Transverse colon (tissue), 4 donors: ENCODE data around the gene SYNE2. TPM values are rescaled to one million over a fixed set of nuclear protein-coding genes. Genes with fewer than 3 reads are reported as not detected.
A peak's percentile ranks its signal among the peaks of the same experiment; 100 is the strongest.

Source experiments
- DNase-seq: peaks from one replicate; pipeline ENCODE4 v3.0.0-alpha.2; 2019
- H3K27ac ChIP-seq, 4 donors: fragments of 200-600 bp; sonication (generic); 2 replicates each; pipeline ENCODE4 v1.5.1; 2016 to 2018; ENCODE audit warnings: inconsistent platforms in 4 of 4
- H3K27me3 ChIP-seq: fragments of 200-600 bp; sonication (generic); 2 replicates; pipeline ENCODE4 v1.5.1; 2017; ENCODE audit warnings: inconsistent platforms
- H3K36me3 ChIP-seq, 4 donors: fragments of 200-600 bp; sonication (generic); 2 replicates each; pipeline ENCODE4 v1.5.1; 2017 to 2019; ENCODE audit warnings: inconsistent platforms in 4 of 4
- H3K4me1 ChIP-seq, 4 donors: fragments of 200-600 bp; sonication (generic); 2 replicates each; pipeline ENCODE4 v1.5.1; 2017 to 2020; ENCODE audit warnings: inconsistent platforms in 4 of 4
- H3K4me3 ChIP-seq, 4 donors: fragments of 200-600 bp; sonication (generic); 1 replicate in 1 of 4; 2 replicates in 3 of 4; pipeline versions ENCODE4 v1.5.1 to v1.6.1; 2017 to 2019; ENCODE audit warnings: inconsistent platforms in 4 of 4
- H3K9me3 ChIP-seq, 2 donors: fragments of 200-600 bp; sonication (generic); 2 replicates each; pipeline ENCODE4 v1.5.1; 2017 to 2019; ENCODE audit warnings: inconsistent platforms in 2 of 2
- EP300 ChIP-seq: sonication (generic); formaldehyde crosslinking; IDR thresholded peaks from one replicate; pipeline ENCODE4 v1.6.1; 2017; ENCODE audit warnings: antibody characterized with exemption, low read depth
- POLR2A ChIP-seq: fragments of 450-650 bp; IDR thresholded peaks from one replicate; pipeline ENCODE4 v1.6.1; 2016; ENCODE audit warnings: antibody characterized with exemption, mild to moderate bottlenecking, moderate library complexity
- POLR2AphosphoS5 ChIP-seq, 3 donors: sonication (generic); formaldehyde crosslinking; IDR thresholded peaks; one replicate each; pipeline ENCODE4 v1.6.1; 2016; ENCODE audit warnings: antibody characterized with exemption in 3 of 3
- WGBS, 2 donors: methylation state at CpG; one replicate each; pipeline ENCODE4 v1.1.5; 2018; ENCODE audit warnings: low coverage in 1 of 2; 5-methylcytosine and 5-hydroxymethylcytosine counted together
- in situ Hi-C, 4 donors: fragments of 200-750 bp; cut with MboI; loops; one replicate each; pipeline versions ENCODE4 v1.15.0 to v1.15.1; 2017; ENCODE audit warnings: low sequenced_read_pairs in 3 of 4, low pct_ligation_motif_present in 1 of 4, low pct_unique_long_range_greater_than_20kb in 1 of 4
- intact Hi-C: fragments of 100-400 bp; cut with DNase I; formaldehyde crosslinking; loops from one replicate; pipeline ENCODE4 v1.15.1; 2023; ENCODE audit warnings: low total_unique reads
- total RNA-seq, 4 donors: library from RNA; depleted of rRNA; stranded (reverse); fragments of >200 nt; gene quantifications; one replicate each; pipeline ENCODE4 v1.1.0, GENCODE V29; 2016
- TF ChIP-seq, protein P1 (sequence below), 5 experiments: fragments of 200-600 bp in 3 of 5; fragments of 450-650 bp in 2 of 5; sonication (generic) in 3 of 5; IDR thresholded peaks; 1 replicate in 2 of 5; 2 replicates in 3 of 5; pipeline ENCODE4 v1.5.1; 2016 to 2017; ENCODE audit warnings: antibody characterized with exemption in 5 of 5, inconsistent platforms in 3 of 5, mild to moderate bottlenecking in 2 of 5, moderate library complexity in 1 of 5

Gene SYNE2
- total RNA-seq, 4 donors from 2014 or later: 242 to 491 (median 304) TPM

DNA sequence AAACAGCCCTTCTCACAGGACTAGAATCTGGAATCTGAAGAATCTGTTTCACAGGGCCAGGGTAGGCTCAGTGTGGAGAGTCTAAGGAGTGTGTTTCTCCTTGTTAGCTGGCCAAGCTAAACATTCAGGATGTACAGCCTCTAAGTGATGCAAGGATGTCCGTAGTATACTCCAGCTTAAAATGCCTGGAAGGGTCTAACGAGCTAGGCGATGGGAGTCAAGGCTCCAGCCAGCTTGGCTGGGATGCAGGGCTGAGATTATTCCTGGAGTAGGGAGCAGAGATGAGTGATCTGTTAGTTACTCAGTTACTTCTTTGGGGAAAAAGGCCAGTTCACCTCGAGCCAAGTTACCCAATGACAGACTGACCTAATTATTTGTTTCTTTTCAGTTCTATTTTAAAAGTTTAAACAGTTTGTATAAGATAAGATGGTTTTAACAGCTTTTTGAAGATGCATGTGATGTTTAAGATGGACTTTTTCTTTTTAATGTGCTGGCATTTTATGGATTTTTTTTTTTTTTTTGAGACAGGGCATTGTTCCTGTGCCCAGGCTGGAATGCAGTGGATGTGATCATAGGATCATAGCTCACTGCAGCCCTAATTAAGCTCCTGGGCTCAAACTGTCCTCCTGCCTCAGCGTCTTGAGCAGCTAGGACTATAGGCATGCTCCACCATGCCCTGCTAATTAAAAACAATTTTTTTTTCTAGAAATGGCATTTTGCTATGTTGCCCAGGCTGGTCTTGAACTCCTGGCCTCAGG is 41.1 kb downstream of the SYNE2 start:
- 45 to 64% methylated on average over 5 of the region's 5 CpGs for WGBS, 2 donors
- DNase-seq: peak; percentile 35

GRCh38 chr14:63895510-63895909 is 42.7 kb downstream of the SYNE2 start:
- in situ Hi-C loops: no loop called here
- intact Hi-C loops: no loop called here
- no peak for DNase-seq
- H3K4me1 ChIP-seq: peaks cover 17 to 56% (median 42%) of the 10 kb centered on the region in 4 donors
- peak overlapping the region; percentile 67 to 72 (median 70) for H3K27ac ChIP-seq
- no peaks in the 10 kb centered on the region for H3K36me3 ChIP-seq
- H3K4me3 ChIP-seq: no peak overlapping the region
- TF ChIP-seq POLR2AphosphoS5 (IDR thresholded peaks at IDR 0.05) (no peak), EP300 (no peak), POLR2A (no peak)
- TF ChIP-seq, protein P1, sequence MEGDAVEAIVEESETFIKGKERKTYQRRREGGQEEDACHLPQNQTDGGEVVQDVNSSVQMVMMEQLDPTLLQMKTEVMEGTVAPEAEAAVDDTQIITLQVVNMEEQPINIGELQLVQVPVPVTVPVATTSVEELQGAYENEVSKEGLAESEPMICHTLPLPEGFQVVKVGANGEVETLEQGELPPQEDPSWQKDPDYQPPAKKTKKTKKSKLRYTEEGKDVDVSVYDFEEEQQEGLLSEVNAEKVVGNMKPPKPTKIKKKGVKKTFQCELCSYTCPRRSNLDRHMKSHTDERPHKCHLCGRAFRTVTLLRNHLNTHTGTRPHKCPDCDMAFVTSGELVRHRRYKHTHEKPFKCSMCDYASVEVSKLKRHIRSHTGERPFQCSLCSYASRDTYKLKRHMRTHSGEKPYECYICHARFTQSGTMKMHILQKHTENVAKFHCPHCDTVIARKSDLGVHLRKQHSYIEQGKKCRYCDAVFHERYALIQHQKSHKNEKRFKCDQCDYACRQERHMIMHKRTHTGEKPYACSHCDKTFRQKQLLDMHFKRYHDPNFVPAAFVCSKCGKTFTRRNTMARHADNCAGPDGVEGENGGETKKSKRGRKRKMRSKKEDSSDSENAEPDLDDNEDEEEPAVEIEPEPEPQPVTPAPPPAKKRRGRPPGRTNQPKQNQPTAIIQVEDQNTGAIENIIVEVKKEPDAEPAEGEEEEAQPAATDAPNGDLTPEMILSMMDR (IDR thresholded peaks at IDR 0.05): no peak
- H3K27me3 ChIP-seq: no peaks in the 10 kb centered on the region
- H3K9me3 ChIP-seq: no peaks in the 10 kb centered on the region

More for the DNA sequence above, 41.1 kb downstream of the SYNE2 start:
- TF ChIP-seq, protein P1 (IDR thresholded peaks at IDR 0.05): no peak
- TF ChIP-seq POLR2A: no peak
- TF ChIP-seq POLR2AphosphoS5 (IDR thresholded peaks at IDR 0.05): peak; percentile 12 to 41 (median 38)
- peak overlapping the region; percentile 31 to 71 (median 56) for H3K27ac ChIP-seq
- no peak overlapping the region for H3K4me3 ChIP-seq
- intact Hi-C loops: no loop called here
- peaks cover 17 to 61% (median 43%) of the 10 kb centered on the region in 4 donors for H3K4me1 ChIP-seq
- H3K27me3 ChIP-seq: no peaks in the 10 kb centered on the region
- in situ Hi-C loops: no loop called here
- no peaks in the 10 kb centered on the region for H3K36me3 ChIP-seq
- no peaks in the 10 kb centered on the region for H3K9me3 ChIP-seq

DNA sequence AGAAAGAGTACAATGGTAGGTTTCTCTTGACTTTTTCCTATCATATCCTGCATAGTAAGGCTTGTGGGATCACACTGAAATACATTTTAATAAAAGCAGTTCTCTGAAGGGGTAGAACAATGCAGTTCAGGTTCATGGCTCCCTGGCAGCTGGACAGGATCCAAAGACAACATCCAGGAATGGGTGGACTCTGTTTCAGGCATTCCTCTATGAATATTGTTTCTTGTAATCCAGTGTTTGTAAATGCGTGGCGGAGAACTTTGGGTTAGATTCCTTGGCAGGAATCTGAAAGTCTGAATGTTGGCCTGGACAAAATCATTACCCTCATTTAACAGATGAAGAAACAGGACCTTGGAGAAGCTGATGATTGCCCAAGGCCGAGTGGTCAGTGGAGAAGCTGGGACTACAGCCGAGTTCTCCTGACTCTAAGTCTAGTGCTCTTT is 43.5 kb downstream of the SYNE2 start:
- H3K36me3 ChIP-seq: no peaks in the 10 kb centered on the region
- WGBS, 2 donors: 30 to 51% methylated on average over 2 to 4 of the region's 4 CpGs
- peak; percentile 67 for DNase-seq
- peak in 2 of 3 donors; percentile 30 to 43 for TF ChIP-seq POLR2AphosphoS5 (IDR thresholded peaks at IDR 0.05)
- no peak for TF ChIP-seq POLR2A
- no peaks in the 10 kb centered on the region for H3K27me3 ChIP-seq
- in situ Hi-C loops: no loop called here
- H3K27ac ChIP-seq: peak overlapping the region; percentile 67 to 72 (median 70)
- intact Hi-C loops: no loop called here
- H3K4me3 ChIP-seq: no peak overlapping the region
- H3K4me1 ChIP-seq: peaks cover 15 to 48% (median 37%) of the 10 kb centered on the region in 4 donors
- no peaks in the 10 kb centered on the region for H3K9me3 ChIP-seq

GRCh38 chr14:63897721-63898163 is 44.9 kb downstream of the SYNE2 start:
- peaks cover 10 to 35% (median 26%) of the 10 kb centered on the region in 4 donors for H3K4me1 ChIP-seq
- WGBS, 2 donors: 75 to 93% methylated on average over 3 to 4 of the region's 4 CpGs
- TF ChIP-seq, protein P1 (IDR thresholded peaks at IDR 0.05): no peak
- no peak for TF ChIP-seq POLR2AphosphoS5 (IDR thresholded peaks at IDR 0.05)
- TF ChIP-seq EP300: no peak
- TF ChIP-seq POLR2A: no peak
- intact Hi-C loops (no loop called here), in situ Hi-C loops (no loop called here)
- no peak overlapping the region for H3K4me3 ChIP-seq
- H3K36me3 ChIP-seq: no peaks in the 10 kb centered on the region
- no peaks in the 10 kb centered on the region for H3K27me3 ChIP-seq
- H3K27ac ChIP-seq: peak overlapping the region in 1 of 4 donors; percentile 24
- no peak for DNase-seq
- H3K9me3 ChIP-seq: no peaks in the 10 kb centered on the region
